Body of pancreas (tissue), 4 donors: ENCODE data around the gene ABLIM1. TPM values are rescaled to one million over a fixed set of nuclear protein-coding genes. Genes with fewer than 3 reads are reported as not detected.

ENCODE experiments used
- ATAC-seq: fragments of 150-250 bp; one replicate; pipeline ENCODE4 v1.9.1; 2016
- DNase-seq, 4 donors: peaks; one replicate each; pipeline ENCODE4 v3.0.0-alpha.2; 2019
- H3K27ac ChIP-seq, 4 donors: fragments of 200-600 bp; sonication (generic); 1 replicate in 3 of 4; 2 replicates in 1 of 4; pipeline versions ENCODE4 v1.5.1 to v1.6.1; 2016 to 2019; ENCODE audit warnings: mild to moderate bottlenecking in 1 of 4, mixed read lengths in 1 of 4, moderate library complexity in 1 of 4
- H3K27me3 ChIP-seq, 2 donors: fragments of 200-600 bp; sonication (generic); one replicate each; pipeline ENCODE4 v1.6.0; 2016; ENCODE audit warnings: mild to moderate bottlenecking in 1 of 2
- H3K36me3 ChIP-seq, 2 donors: fragments of 200-600 bp; sonication (generic); replicated peaks in 1 of 2; 2 replicates each; pipeline ENCODE4 v1.5.1; 2016; ENCODE audit warnings: low read depth in 2 of 2; ENCODE audit not compliant: insufficient read depth in 1 of 2
- H3K4me1 ChIP-seq: fragments of 200-600 bp; sonication (generic); one replicate; pipeline ENCODE4 v1.6.0; 2016
- H3K4me3 ChIP-seq, 2 donors: fragments of 200-600 bp; sonication (generic); 1 replicate in 1 of 2; 2 replicates in 1 of 2; pipeline ENCODE4 v1.5.1; 2016 to 2019
- H3K9me3 ChIP-seq, 3 donors: fragments of 200-600 bp; sonication (generic); 1 replicate in 2 of 3; 2 replicates in 1 of 3; pipeline ENCODE4 v1.5.1; 2016
- CTCF ChIP-seq, 7 experiments: fragments of 450-650 bp in 4 of 7; fragments of 200-600 bp in 3 of 7; sonication (generic) in 3 of 7; IDR thresholded peaks; one replicate each; pipeline ENCODE4 v1.5.1; 2016 to 2019; ENCODE audit warnings: antibody characterized with exemption in 7 of 7
- POLR2A ChIP-seq, 3 donors: fragments of 450-650 bp; IDR thresholded peaks; one replicate each; pipeline ENCODE4 v1.6.1; 2016; ENCODE audit warnings: antibody characterized with exemption in 3 of 3, mild to moderate bottlenecking in 2 of 3
- WGBS, 2 donors: methylation state at CpG; one replicate each; pipeline ENCODE4 v1.1.5; 2017; 5-methylcytosine and 5-hydroxymethylcytosine counted together
- intact Hi-C: fragments of 100-400 bp; cut with DNase I; formaldehyde crosslinking; loops from one replicate; pipeline ENCODE4 v1.15.1; 2023
- total RNA-seq, 2 donors: library from RNA; depleted of rRNA; stranded (reverse); fragments of >200 nt; gene quantifications; one replicate each; pipeline ENCODE4 v1.1.0, GENCODE V29; 2016

Gene ABLIM1
- total RNA-seq, 2 donors from 2014 or later, result 34.6 to 54.7 TPM

- no peaks in the 10 kb centered on the region for H3K9me3 ChIP-seq
- H3K4me3 ChIP-seq, result no peak overlapping the region
- intact Hi-C loops, result loop anchor here (10.0 kb wide), 2 partner anchors 235 to 255 kb away; no protein-coding TSS in a partner anchor
- no peak for DNase-seq
- no peak overlapping the region for H3K27ac ChIP-seq
- no peak for ATAC-seq
- TF ChIP-seq CTCF (IDR thresholded peaks at IDR 0.05) (no peak), POLR2A (IDR thresholded peaks at IDR 0.05) (no peak)
- H3K4me1 ChIP-seq, result no peaks in the 10 kb centered on the region
- H3K36me3 ChIP-seq, result peaks cover 0 to 2% of the 10 kb centered on the region in 2 donors
- WGBS, 2 donors, result 70 to 76% methylated on average over 7 to 8 of the region's 8 CpGs
- H3K27me3 ChIP-seq, result no peaks in the 10 kb centered on the region
Observed at GRCh38 chr10:114540236-114540635, 117.8 kb downstream of the ABLIM1 start.

- Histone ChIP-seq H3K4me3 (no peak overlapping the region), H3K9me3 (no peaks in the 10 kb centered on the region), H3K27ac (no peak overlapping the region), H3K36me3 (peaks cover 0 to 2% of the 10 kb centered on the region in 2 donors), H3K27me3 (no peaks in the 10 kb centered on the region), H3K4me1 (no peaks in the 10 kb centered on the region)
- ATAC-seq (no peak), DNase-seq (no peak)
- 80 to 87% methylated on average over 2 of the region's 2 CpGs for WGBS, 2 donors
- TF ChIP-seq CTCF (IDR thresholded peaks at IDR 0.05) (no peak), POLR2A (IDR thresholded peaks at IDR 0.05) (no peak)
- intact Hi-C loops, result loop anchor here (10.0 kb wide), 2 partner anchors 235 to 255 kb away; no protein-coding TSS in a partner anchor
Observed at GRCh38 chr10:114539623-114540022, 118.5 kb downstream of the ABLIM1 start.

GRCh38 chr10:114538181-114538906, 119.7 kb downstream of the ABLIM1 start:
- Histone ChIP-seq H3K36me3 (no peaks in the 10 kb centered on the region), H3K4me1 (no peaks in the 10 kb centered on the region), H3K9me3 (no peaks in the 10 kb centered on the region), H3K4me3 (no peak overlapping the region), H3K27ac (peak overlapping the region in 2 of 4 donors; percentile 1 to 25), H3K27me3 (no peaks in the 10 kb centered on the region)
- intact Hi-C loops, result no loop called here
- 46 to 76% methylated on average over 10 to 13 of the region's 13 CpGs for WGBS, 2 donors
- ATAC-seq (peak; percentile 25), DNase-seq (peak in 1 of 4 donors; percentile 11)
- TF ChIP-seq CTCF (IDR thresholded peaks at IDR 0.05), result no peak
- TF ChIP-seq POLR2A (IDR thresholded peaks at IDR 0.05), result no peak

- peak overlapping the region in 1 of 4 donors; percentile 25 for H3K27ac ChIP-seq
- no peak for DNase-seq
- H3K4me1 ChIP-seq, result no peaks in the 10 kb centered on the region
- intact Hi-C loops, result no loop called here
- TF ChIP-seq POLR2A (IDR thresholded peaks at IDR 0.05), result no peak
- TF ChIP-seq CTCF (IDR thresholded peaks at IDR 0.05), result no peak
- 47 to 73% methylated on average over 1 of the region's 1 CpG for WGBS, 2 donors
- no peaks in the 10 kb centered on the region for H3K27me3 ChIP-seq
- H3K9me3 ChIP-seq, result no peaks in the 10 kb centered on the region
- ATAC-seq, result no peak
- H3K4me3 ChIP-seq, result no peak overlapping the region
- H3K36me3 ChIP-seq, result no peaks in the 10 kb centered on the region
Observed at GRCh38 chr10:114537736-114538135, 120.3 kb downstream of the ABLIM1 start.

- Histone ChIP-seq H3K36me3 (no peaks in the 10 kb centered on the region), H3K4me3 (no peak overlapping the region), H3K9me3 (no peaks in the 10 kb centered on the region), H3K4me1 (no peaks in the 10 kb centered on the region), H3K27ac (no peak overlapping the region), H3K27me3 (no peaks in the 10 kb centered on the region)
- DNase-seq (no peak), ATAC-seq (no peak)
- TF ChIP-seq POLR2A (IDR thresholded peaks at IDR 0.05) (no peak), CTCF (IDR thresholded peaks at IDR 0.05) (no peak)
- intact Hi-C loops, result no loop called here
- 78 to 86% methylated on average over 6 of the region's 6 CpGs for WGBS, 2 donors
Observed at GRCh38 chr10:114534571-114534981, 123.5 kb downstream of the ABLIM1 start.
